Body of pancreas (tissue), 4 donors: Measurements from ENCODE around the gene SPATA6. TPM values are rescaled to one million over a fixed set of nuclear protein-coding genes. Genes with fewer than 3 reads are reported as not detected.
"Not testable (repeated sequence)": the region's sequence is repeated elsewhere in the genome, so short reads cannot be mapped to it uniquely, and the experiment has no call there.

Experiments
- ATAC-seq: fragments of 150-250 bp; one replicate; pipeline ENCODE4 v1.9.1; 2016
- DNase-seq, 4 donors: peaks; one replicate each; pipeline ENCODE4 v3.0.0-alpha.2; 2019
- H3K27ac ChIP-seq, 4 donors: fragments of 200-600 bp; sonication (generic); 1 replicate in 3 of 4; 2 replicates in 1 of 4; pipeline versions ENCODE4 v1.5.1 to v1.6.1; 2016 to 2019; ENCODE audit warnings: mild to moderate bottlenecking in 1 of 4, mixed read lengths in 1 of 4, moderate library complexity in 1 of 4
- H3K27me3 ChIP-seq, 2 donors: fragments of 200-600 bp; sonication (generic); one replicate each; pipeline ENCODE4 v1.6.0; 2016; ENCODE audit warnings: mild to moderate bottlenecking in 1 of 2
- H3K36me3 ChIP-seq, 2 donors: fragments of 200-600 bp; sonication (generic); replicated peaks in 1 of 2; 2 replicates each; pipeline ENCODE4 v1.5.1; 2016; ENCODE audit warnings: low read depth in 2 of 2; ENCODE audit not compliant: insufficient read depth in 1 of 2
- H3K4me1 ChIP-seq: fragments of 200-600 bp; sonication (generic); one replicate; pipeline ENCODE4 v1.6.0; 2016
- H3K4me3 ChIP-seq, 2 donors: fragments of 200-600 bp; sonication (generic); 1 replicate in 1 of 2; 2 replicates in 1 of 2; pipeline ENCODE4 v1.5.1; 2016 to 2019
- H3K9me3 ChIP-seq, 3 donors: fragments of 200-600 bp; sonication (generic); 1 replicate in 2 of 3; 2 replicates in 1 of 3; pipeline ENCODE4 v1.5.1; 2016
- CTCF ChIP-seq, 7 experiments: fragments of 450-650 bp in 4 of 7; fragments of 200-600 bp in 3 of 7; sonication (generic) in 3 of 7; IDR thresholded peaks; one replicate each; pipeline ENCODE4 v1.5.1; 2016 to 2019; ENCODE audit warnings: antibody characterized with exemption in 7 of 7
- POLR2A ChIP-seq, 3 donors: fragments of 450-650 bp; IDR thresholded peaks; one replicate each; pipeline ENCODE4 v1.6.1; 2016; ENCODE audit warnings: antibody characterized with exemption in 3 of 3, mild to moderate bottlenecking in 2 of 3
- WGBS, 2 donors: methylation state at CpG; one replicate each; pipeline ENCODE4 v1.1.5; 2017; 5-methylcytosine and 5-hydroxymethylcytosine counted together
- intact Hi-C: fragments of 100-400 bp; cut with DNase I; formaldehyde crosslinking; loops from one replicate; pipeline ENCODE4 v1.15.1; 2023
- total RNA-seq, 2 donors: library from RNA; depleted of rRNA; stranded (reverse); fragments of >200 nt; gene quantifications; one replicate each; pipeline ENCODE4 v1.1.0, GENCODE V29; 2016

The SPATA6 gene
- total RNA-seq, 2 donors from 2014 or later, result 5.3 to 15.8 TPM

DNA sequence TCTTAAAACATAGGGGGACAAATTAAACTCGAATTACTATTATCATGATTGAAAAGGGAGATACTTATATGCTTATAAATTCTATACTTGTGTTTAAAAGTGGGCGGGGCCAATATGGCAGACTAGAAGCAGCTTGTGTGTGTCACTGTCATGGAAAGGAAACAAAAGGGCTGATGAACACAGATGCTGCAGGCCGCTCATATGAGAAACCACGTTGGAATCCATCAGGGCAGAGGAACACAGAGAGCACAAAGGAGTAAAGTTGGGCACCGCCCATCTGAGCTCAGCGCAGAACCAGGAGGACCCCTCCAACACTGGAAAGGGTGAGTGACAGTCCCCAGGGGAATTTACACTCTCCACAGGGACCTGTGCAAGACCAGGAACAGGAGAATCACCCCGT, 142.5 kb downstream of the SPATA6 start:
- H3K4me1 ChIP-seq, result no peaks in the 10 kb centered on the region
- DNase-seq (no peak), ATAC-seq (no peak)
- H3K27me3 ChIP-seq, result no peaks in the 10 kb centered on the region
- H3K9me3 ChIP-seq, result peaks cover 0 to 10% (median 0%) of the 10 kb centered on the region in 3 donors
- H3K27ac ChIP-seq, result no peak overlapping the region
- H3K36me3 ChIP-seq, result peaks cover 0 to 2% of the 10 kb centered on the region in 2 donors
- no peak overlapping the region for H3K4me3 ChIP-seq
- WGBS, 2 donors, result 74 to 92% methylated on average over 7 of the region's 7 CpGs
- no peak for TF ChIP-seq CTCF (IDR thresholded peaks at IDR 0.05)
- no peak for TF ChIP-seq POLR2A (IDR thresholded peaks at IDR 0.05)
- intact Hi-C loops, result no loop called here

- DNase-seq, H3K27ac ChIP-seq, H3K27me3 ChIP-seq, H3K9me3 ChIP-seq, ATAC-seq, H3K36me3 ChIP-seq, H3K4me1 ChIP-seq, intact Hi-C loops, H3K4me3 ChIP-seq: not testable (repeated sequence)
- WGBS, 2 donors, result 88 to 91% methylated on average over 11 of the region's 11 CpGs
These were observed 160.2 kb downstream of the SPATA6 start for GRCh38 chr1:48311829-48312228.

DNA sequence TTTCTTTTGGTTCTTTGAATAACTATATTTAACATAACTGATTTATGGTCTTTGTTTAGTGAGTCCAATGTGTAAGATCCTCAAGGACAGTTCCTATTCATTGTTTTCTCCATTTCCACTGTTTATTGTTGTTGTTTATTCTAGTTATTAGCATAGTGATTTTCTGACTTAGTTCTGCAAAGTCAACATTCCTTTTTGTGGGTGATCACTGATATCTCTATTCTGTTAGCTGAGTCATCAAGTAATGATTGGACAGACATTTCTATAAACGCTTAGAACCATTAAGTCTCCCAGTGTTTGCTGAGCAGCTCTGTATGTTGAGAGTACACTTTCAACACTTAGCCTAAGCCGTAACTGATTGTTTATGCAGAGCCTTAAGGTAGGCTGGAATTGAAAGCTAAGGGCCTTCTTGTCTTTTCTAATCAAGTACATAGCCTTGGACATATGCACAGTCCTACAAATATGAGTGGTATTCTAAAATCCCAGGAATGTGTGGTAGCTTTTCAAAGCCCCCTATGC, 162.4 kb downstream of the SPATA6 start:
- TF ChIP-seq CTCF (IDR thresholded peaks at IDR 0.05), result no peak
- TF ChIP-seq POLR2A (IDR thresholded peaks at IDR 0.05), result no peak
- H3K27ac ChIP-seq, result no peak overlapping the region
- DNase-seq (no peak), ATAC-seq (no peak)
- 66 to 72% methylated on average over 2 of the region's 2 CpGs for WGBS, 2 donors
- peaks cover 0 to 2% of the 10 kb centered on the region in 2 donors for H3K36me3 ChIP-seq
- no peaks in the 10 kb centered on the region for H3K27me3 ChIP-seq
- no peaks in the 10 kb centered on the region for H3K4me1 ChIP-seq
- intact Hi-C loops, result no loop called here
- H3K9me3 ChIP-seq, result no peaks in the 10 kb centered on the region
- no peak overlapping the region for H3K4me3 ChIP-seq

GRCh38 chr1:48302652-48303051, 169.4 kb downstream of the SPATA6 start:
- Histone ChIP-seq H3K4me1 (no peaks in the 10 kb centered on the region), H3K36me3 (no peaks in the 10 kb centered on the region), H3K27ac (no peak overlapping the region), H3K27me3 (no peaks in the 10 kb centered on the region), H3K4me3 (no peak overlapping the region), H3K9me3 (peaks cover 0 to 6% (median 0%) of the 10 kb centered on the region in 3 donors)
- intact Hi-C loops, result no loop called here
- DNase-seq, result no peak
- TF ChIP-seq CTCF (IDR thresholded peaks at IDR 0.05) (no peak), POLR2A (IDR thresholded peaks at IDR 0.05) (no peak)
- no peak for ATAC-seq

DNA sequence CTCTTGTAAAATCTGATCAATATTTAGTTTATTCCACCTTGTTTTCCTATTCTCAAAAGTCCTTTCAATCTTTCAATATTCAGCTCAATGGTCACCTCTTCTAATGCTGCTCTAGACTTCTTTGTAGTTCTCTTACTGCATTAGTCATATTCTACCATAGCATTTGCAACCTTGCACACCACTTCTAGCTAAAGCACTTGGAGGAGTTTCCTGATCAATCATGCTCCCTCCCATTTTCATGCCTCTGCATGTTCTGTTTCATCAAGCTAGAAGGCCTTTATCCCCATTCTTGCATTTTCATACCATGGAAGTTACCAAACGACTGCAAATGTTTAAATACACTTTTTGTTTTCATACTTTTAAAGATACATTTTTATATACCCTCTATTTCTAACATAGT, 177.3 kb downstream of the SPATA6 start:
- Histone ChIP-seq H3K36me3 (no peaks in the 10 kb centered on the region), H3K4me1 (no peaks in the 10 kb centered on the region), H3K27ac (no peak overlapping the region), H3K27me3 (no peaks in the 10 kb centered on the region), H3K9me3 (no peaks in the 10 kb centered on the region), H3K4me3 (no peak overlapping the region)
- DNase-seq, result no peak
- no peak for TF ChIP-seq POLR2A (IDR thresholded peaks at IDR 0.05)
- no peak for TF ChIP-seq CTCF (IDR thresholded peaks at IDR 0.05)
- WGBS, 2 donors, result 61 to 70% methylated on average over 1 of the region's 1 CpG
- intact Hi-C loops, result no loop called here
- no peak for ATAC-seq

DNA sequence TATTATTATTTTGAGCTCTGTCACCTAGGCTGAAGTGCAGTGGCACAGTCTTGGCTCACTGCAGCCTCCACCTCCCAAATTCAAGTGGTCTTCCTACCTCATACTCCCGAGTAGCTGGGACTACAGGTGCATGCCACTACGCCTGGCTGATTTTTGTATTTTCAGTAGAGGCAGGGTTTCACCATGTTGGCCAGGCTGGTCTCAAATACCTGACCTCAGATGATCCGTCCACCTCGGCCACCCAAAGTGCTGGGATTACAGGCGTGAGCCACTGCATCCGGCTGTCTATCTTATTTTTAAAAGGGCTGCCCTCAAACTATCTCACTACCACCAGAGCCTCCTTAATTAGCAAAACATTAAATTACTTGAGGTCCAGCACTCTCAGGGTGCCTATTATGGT, 177.9 kb downstream of the SPATA6 start:
- H3K27ac ChIP-seq, ATAC-seq, H3K4me1 ChIP-seq, H3K9me3 ChIP-seq, DNase-seq, H3K4me3 ChIP-seq, intact Hi-C loops, H3K36me3 ChIP-seq, H3K27me3 ChIP-seq: not testable (repeated sequence)
- WGBS, 2 donors, result 78 to 86% methylated on average over 6 of the region's 6 CpGs
